ENCODE data around the gene ST8SIA4. TPM values are rescaled to one million over a fixed set of nuclear protein-coding genes. Genes with fewer than 3 reads are reported as not detected.

Gene ST8SIA4
- total RNA-seq, 1 experiment from 2014 or later, result not detected

DNA sequence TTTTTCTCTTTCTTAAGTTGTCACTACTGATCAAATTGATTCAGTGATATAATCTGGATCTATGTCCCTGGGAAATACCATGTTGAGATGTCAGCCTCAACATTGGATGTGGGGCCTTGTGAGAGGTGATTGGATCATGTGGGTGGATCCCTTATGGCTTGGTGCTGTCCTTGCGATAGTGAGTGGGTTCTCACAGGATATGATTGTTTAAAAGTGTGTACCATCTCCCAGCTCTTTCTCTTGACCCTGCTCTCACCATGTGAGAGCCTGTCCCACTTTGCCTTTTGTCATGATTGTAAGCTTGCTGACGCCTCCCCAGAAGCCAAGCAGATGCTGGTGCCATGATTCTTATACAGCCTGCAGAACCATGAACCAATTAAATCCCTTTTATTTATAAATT is 68.6 kb downstream of the ST8SIA4 start:
- BruUV-seq (replicated peaks), result no TSS peak
- no peaks in the 10 kb centered on the region for H3K4me1 ChIP-seq (ENCODE audit: control insufficient read depth in 1 of 2, insufficient read depth in 2 of 2, low read length in 2 of 2)
- RAD21 ChIA-PET (ENCODE audit: low non-redundant PET in 1 of 2, low total read pairs in 2 of 2, uncharacterized antibody in 2 of 2, unreplicated experiment in 2 of 2), result no interaction called here
- no peaks in the 10 kb centered on the region for H3K79me2 ChIP-seq (ENCODE audit: insufficient read depth, low read length)
- H3K9ac ChIP-seq (ENCODE audit: low read length), result no peak overlapping the region
- TF ChIP-seq, protein P1, sequence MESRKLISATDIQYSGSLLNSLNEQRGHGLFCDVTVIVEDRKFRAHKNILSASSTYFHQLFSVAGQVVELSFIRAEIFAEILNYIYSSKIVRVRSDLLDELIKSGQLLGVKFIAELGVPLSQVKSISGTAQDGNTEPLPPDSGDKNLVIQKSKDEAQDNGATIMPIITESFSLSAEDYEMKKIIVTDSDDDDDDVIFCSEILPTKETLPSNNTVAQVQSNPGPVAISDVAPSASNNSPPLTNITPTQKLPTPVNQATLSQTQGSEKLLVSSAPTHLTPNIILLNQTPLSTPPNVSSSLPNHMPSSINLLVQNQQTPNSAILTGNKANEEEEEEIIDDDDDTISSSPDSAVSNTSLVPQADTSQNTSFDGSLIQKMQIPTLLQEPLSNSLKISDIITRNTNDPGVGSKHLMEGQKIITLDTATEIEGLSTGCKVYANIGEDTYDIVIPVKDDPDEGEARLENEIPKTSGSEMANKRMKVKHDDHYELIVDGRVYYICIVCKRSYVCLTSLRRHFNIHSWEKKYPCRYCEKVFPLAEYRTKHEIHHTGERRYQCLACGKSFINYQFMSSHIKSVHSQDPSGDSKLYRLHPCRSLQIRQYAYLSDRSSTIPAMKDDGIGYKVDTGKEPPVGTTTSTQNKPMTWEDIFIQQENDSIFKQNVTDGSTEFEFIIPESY (IDR thresholded peaks at IDR 0.05; ENCODE audit: extremely low read depth, insufficient replicate concordance, low read length), result no peak
- no peak for TF ChIP-seq YY1 (IDR thresholded peaks at IDR 0.05; ENCODE audit: extremely low read depth, insufficient replicate concordance, low read depth, low read length)
- TF ChIP-seq JUND (IDR thresholded peaks at IDR 0.05), result no peak
- no peak for TF ChIP-seq ELF1 (IDR thresholded peaks at IDR 0.05; ENCODE audit: borderline replicate concordance, low read depth)
- TF ChIP-seq SRF (IDR thresholded peaks at IDR 0.05; ENCODE audit: low read depth), result no peak
- TF ChIP-seq FOSL1 (IDR thresholded peaks at IDR 0.05; ENCODE audit: low read depth), result no peak
- no peak for TF ChIP-seq EZH2 (IDR thresholded peaks at IDR 0.05)
- no peak for TF ChIP-seq CBX3 (IDR thresholded peaks at IDR 0.05; ENCODE audit: low read depth)
- TF ChIP-seq EZH2phosphoT487 (IDR thresholded peaks at IDR 0.05; ENCODE audit: borderline replicate concordance), result no peak
- no peak for TF ChIP-seq SP1 (IDR thresholded peaks at IDR 0.05; ENCODE audit: low read depth)
- no peak for TF ChIP-seq POLR2A (IDR thresholded peaks at IDR 0.05; ENCODE audit: borderline replicate concordance, extremely low read depth, insufficient read depth, insufficient read length)
- TF ChIP-seq, protein P2, sequence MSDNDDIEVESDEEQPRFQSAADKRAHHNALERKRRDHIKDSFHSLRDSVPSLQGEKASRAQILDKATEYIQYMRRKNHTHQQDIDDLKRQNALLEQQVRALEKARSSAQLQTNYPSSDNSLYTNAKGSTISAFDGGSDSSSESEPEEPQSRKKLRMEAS (IDR thresholded peaks at IDR 0.05), result no peak
- TF ChIP-seq TCF7L2 (IDR thresholded peaks at IDR 0.05; ENCODE audit: borderline replicate concordance, extremely low read depth, insufficient read depth, insufficient read length), result no peak
- TF ChIP-seq, protein P3, sequence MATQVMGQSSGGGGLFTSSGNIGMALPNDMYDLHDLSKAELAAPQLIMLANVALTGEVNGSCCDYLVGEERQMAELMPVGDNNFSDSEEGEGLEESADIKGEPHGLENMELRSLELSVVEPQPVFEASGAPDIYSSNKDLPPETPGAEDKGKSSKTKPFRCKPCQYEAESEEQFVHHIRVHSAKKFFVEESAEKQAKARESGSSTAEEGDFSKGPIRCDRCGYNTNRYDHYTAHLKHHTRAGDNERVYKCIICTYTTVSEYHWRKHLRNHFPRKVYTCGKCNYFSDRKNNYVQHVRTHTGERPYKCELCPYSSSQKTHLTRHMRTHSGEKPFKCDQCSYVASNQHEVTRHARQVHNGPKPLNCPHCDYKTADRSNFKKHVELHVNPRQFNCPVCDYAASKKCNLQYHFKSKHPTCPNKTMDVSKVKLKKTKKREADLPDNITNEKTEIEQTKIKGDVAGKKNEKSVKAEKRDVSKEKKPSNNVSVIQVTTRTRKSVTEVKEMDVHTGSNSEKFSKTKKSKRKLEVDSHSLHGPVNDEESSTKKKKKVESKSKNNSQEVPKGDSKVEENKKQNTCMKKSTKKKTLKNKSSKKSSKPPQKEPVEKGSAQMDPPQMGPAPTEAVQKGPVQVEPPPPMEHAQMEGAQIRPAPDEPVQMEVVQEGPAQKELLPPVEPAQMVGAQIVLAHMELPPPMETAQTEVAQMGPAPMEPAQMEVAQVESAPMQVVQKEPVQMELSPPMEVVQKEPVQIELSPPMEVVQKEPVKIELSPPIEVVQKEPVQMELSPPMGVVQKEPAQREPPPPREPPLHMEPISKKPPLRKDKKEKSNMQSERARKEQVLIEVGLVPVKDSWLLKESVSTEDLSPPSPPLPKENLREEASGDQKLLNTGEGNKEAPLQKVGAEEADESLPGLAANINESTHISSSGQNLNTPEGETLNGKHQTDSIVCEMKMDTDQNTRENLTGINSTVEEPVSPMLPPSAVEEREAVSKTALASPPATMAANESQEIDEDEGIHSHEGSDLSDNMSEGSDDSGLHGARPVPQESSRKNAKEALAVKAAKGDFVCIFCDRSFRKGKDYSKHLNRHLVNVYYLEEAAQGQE (IDR thresholded peaks at IDR 0.05; ENCODE audit: low read depth), result no peak
- TF ChIP-seq EGR1 (IDR thresholded peaks at IDR 0.05; ENCODE audit: low read depth), result no peak
- no peak for TF ChIP-seq RAD21 (IDR thresholded peaks at IDR 0.05; ENCODE audit: low read depth)
- no peak overlapping the region for H2AFZ ChIP-seq (ENCODE audit: low read depth, low read length, poor library complexity, severe bottlenecking)
- DNase-seq (ENCODE audit: low read depth, low spot score) (no peak), ATAC-seq (no peak)
- H3K9me2 ChIP-seq (ENCODE audit: insufficient read depth), result no peaks in the 10 kb centered on the region
- H3K4me3 ChIP-seq (replicated peaks in 1 of 2; ENCODE audit: low read depth in 1 of 2, low read length in 2 of 2), result no peak overlapping the region
- intact Hi-C loops (cut with micrococcal nuclease), result no loop called here
- H3K27ac ChIP-seq (ENCODE audit: low read depth, low read length), result no peak overlapping the region
- H3K27me3 ChIP-seq (ENCODE audit: insufficient read depth, low read length), result no peaks in the 10 kb centered on the region
- no peak overlapping the region for H3K4me2 ChIP-seq (ENCODE audit: low read length)
- no peaks in the 10 kb centered on the region for H3K9me3 ChIP-seq (ENCODE audit: control insufficient read depth in 1 of 2, insufficient read depth in 1 of 2, low read depth in 1 of 2, low read length in 2 of 2)
- no peaks in the 10 kb centered on the region for H4K20me1 ChIP-seq (ENCODE audit: insufficient read depth)
- H3K36me3 ChIP-seq (ENCODE audit: control insufficient read depth in 1 of 2, insufficient read depth in 2 of 2, low read length in 2 of 2), result no peaks in the 10 kb centered on the region
- CTCF ChIA-PET, result no interaction called here
- POLR2A ChIA-PET, result no interaction called here
